Heart right ventricle (tissue), 16 donors: ENCODE measurements around the gene UBC. TPM values are rescaled to one million over a fixed set of nuclear protein-coding genes. Genes with fewer than 3 reads are reported as not detected.

ENCODE experiments used
- ATAC-seq, 8 donors: fragments of 200-7000 bp; cut with Tn5 transposase; one replicate each; pipeline ENCODE4 v1.9.1; 2020; ENCODE audit warnings: mild to moderate bottlenecking in 8 of 8, moderate library complexity in 8 of 8, moderate number of reproducible peaks in 1 of 8
- DNase-seq, 2 donors: peaks; one replicate each; pipeline ENCODE4 v3.0.0-alpha.2; 2020
- H3K27ac ChIP-seq, 10 donors: fragments of 200-600 bp; sonication (generic) in 2 of 10; one replicate each; pipeline versions ENCODE4 v1.5.0 to v1.8.0; 2020 to 2022; ENCODE audit warnings: mild to moderate bottlenecking in 3 of 10
- H3K27me3 ChIP-seq, 7 donors: fragments of 200-600 bp; one replicate each; pipeline ENCODE4 v1.8.0; 2021 to 2022; ENCODE audit warnings: mild to moderate bottlenecking in 2 of 7
- H3K36me3 ChIP-seq, 9 donors: fragments of 200-600 bp; sonication (generic) in 1 of 9; one replicate each; pipeline versions ENCODE4 v1.5.0 to v1.8.0; 2020 to 2022; ENCODE audit warnings: mild to moderate bottlenecking in 2 of 9
- H3K4me1 ChIP-seq, 9 donors: fragments of 200-600 bp; sonication (generic) in 1 of 9; one replicate each; pipeline versions ENCODE4 v1.5.0 to v1.8.0; 2020 to 2022; ENCODE audit warnings: mild to moderate bottlenecking in 4 of 9
- H3K4me3 ChIP-seq, 10 donors: fragments of 200-600 bp; sonication (generic) in 2 of 10; one replicate each; pipeline versions ENCODE4 v1.5.0 to v1.8.0; 2020 to 2022; ENCODE audit warnings: mild to moderate bottlenecking in 7 of 10, moderate library complexity in 2 of 10
- H3K9me3 ChIP-seq, 11 donors: fragments of 200-600 bp in 10 of 11; sonication (generic) in 2 of 11; one replicate each; pipeline versions ENCODE4 v1.5.0 to v1.8.0; 2013 to 2022; ENCODE audit warnings: mild to moderate bottlenecking in 2 of 11, control low read depth in 1 of 11, moderate library complexity in 1 of 11
- CTCF ChIP-seq, 9 donors: fragments of 200-600 bp; sonication (generic) in 2 of 9; IDR thresholded peaks; one replicate each; pipeline versions ENCODE4 v1.5.0 to v1.8.0; 2021 to 2022; ENCODE audit warnings: antibody characterized with exemption in 9 of 9, mild to moderate bottlenecking in 5 of 9, moderate library complexity in 1 of 9
- WGBS, 2 donors: extraction: QIAGEN DNeasy Blood & Tissue Kit; methylation state at CpG; one replicate each; pipeline ENCODE4 v1.1.7; 2013; ENCODE audit warnings: inconsistent platforms in 1 of 2; 5-methylcytosine and 5-hydroxymethylcytosine counted together
- intact Hi-C, 10 donors: fragments of 100-400 bp; cut with DNase I; formaldehyde crosslinking; loops; one replicate each; pipeline versions ENCODE4 v1.11.1 to v1.14.2; 2022
- polyA plus RNA-seq, 2 donors: library from polyadenylated mRNA; stranded (reverse); fragments of 200-250 nt; gene quantifications; one replicate each; pipeline ENCODE4 v1.2.3, GENCODE V29; 2013
- total RNA-seq, 10 donors: library from RNA; stranded (reverse); fragmentation: NEBNext Ultra II Directional in 3 of 10; extraction: Animal tissue kit (Norgen Biotek cat#: 25700) in 3 of 10; gene quantifications; one replicate each; pipeline versions ENCODE4 v1.2.1 to v1.2.4, GENCODE V29; 2021 to 2023
- donor health status: Arrhythmogenic right ventricular cardiomyopathy.
- donor health status: ischemic (EF 13 %, LVEDD 7.1; RV severe dilation, severe dysfunction).
- donor health status: healthy with polysubstance abuse.
- donor health status: DM: no; HTN: yes; CAD: no.
- donor health status: DM: no; HTN: no; CAD: no.
- donor health status: ischemic (EF 25% LVEDD 6.9; RV normal size, moderate dysfunction).
- donor health status: ischemic (EF 25% LVEDD 5.7; RV mildly dilated, moderate dysfunction).
- donor health status: healthy.
- donor health status: DM: yes; HTN: yes; CAD: no.
- donor health status: Ischemic cardiomyopathy.
- donor health status: ischemic (EF 35%, LVEDD 5.7; RV mildly dilated, moderate dysfunction).
- donor health status: nonischemic (EF 11% LVEDD 7.7; RV severe dilation, severe dysfunction).
- donor health status: DM: yes; HTN: yes; CAD: no.
- donor health status: PGD.
- donor health status: ischemic (EF 29% LVEDD 5.4; RV normal size, mild dysfunction).
- donor health status: nonischemic (EF 23%, LVEDD 6.1; RV moderate dilation, normal function).

The UBC gene
- total and polyA plus RNA-seq, 12 donors = 1,161 to 1,913 (median 1,447) TPM

GRCh38 chr12:124930586-124930985, 16.1 kb upstream of the UBC start:
- H3K4me3 ChIP-seq = no peak overlapping the region
- peaks cover 0 to 26% (median 7%) of the 10 kb centered on the region in 9 donors for H3K4me1 ChIP-seq
- TF ChIP-seq CTCF (IDR thresholded peaks at IDR 0.05) = no peak
- ATAC-seq (no peak), DNase-seq (no peak)
- H3K36me3 ChIP-seq = no peaks in the 10 kb centered on the region
- H3K27me3 ChIP-seq = no peaks in the 10 kb centered on the region
- H3K9me3 ChIP-seq = no peaks in the 10 kb centered on the region
- no peak overlapping the region for H3K27ac ChIP-seq
- intact Hi-C loops = no loop called here

GRCh38 chr12:124929649-124930419, 15.4 kb upstream of the UBC start:
- no peak for DNase-seq
- H3K9me3 ChIP-seq = no peaks in the 10 kb centered on the region
- no peaks in the 10 kb centered on the region for H3K27me3 ChIP-seq
- TF ChIP-seq CTCF (IDR thresholded peaks at IDR 0.05) = no peak
- WGBS, 2 donors = 89 to 90% methylated on average over 9 of the region's 9 CpGs
- no peaks in the 10 kb centered on the region for H3K36me3 ChIP-seq
- intact Hi-C loops = no loop called here
- peak overlapping the region in 1 of 10 donors; percentile 86 for H3K27ac ChIP-seq
- peaks cover 0 to 26% (median 7%) of the 10 kb centered on the region in 9 donors for H3K4me1 ChIP-seq
- no peak for ATAC-seq
- no peak overlapping the region for H3K4me3 ChIP-seq

GRCh38 chr12:124928912-124929530, 14.6 kb upstream of the UBC start:
- WGBS, 2 donors = 85% methylated on average over 11 of the region's 11 CpGs
- intact Hi-C loops = loop anchor here in 1 of 10 donors (1.0 kb wide), 1 partner anchor 10 kb away; no protein-coding TSS in a partner anchor
- DNase-seq = no peak
- ATAC-seq = no peak
- Histone ChIP-seq H3K27ac (peak overlapping the region; percentile 86 to 97 (median 92)), H3K4me1 (peaks cover 0 to 26% (median 7%) of the 10 kb centered on the region in 9 donors), H3K36me3 (no peaks in the 10 kb centered on the region), H3K4me3 (peak overlapping the region in 2 of 10 donors; percentile 68 to 84), H3K9me3 (no peaks in the 10 kb centered on the region), H3K27me3 (no peaks in the 10 kb centered on the region)
- no peak for TF ChIP-seq CTCF (IDR thresholded peaks at IDR 0.05)

- no peak for TF ChIP-seq CTCF (IDR thresholded peaks at IDR 0.05)
- Histone ChIP-seq H3K4me1 (peaks cover 0 to 26% (median 7%) of the 10 kb centered on the region in 9 donors), H3K27me3 (no peaks in the 10 kb centered on the region), H3K36me3 (no peaks in the 10 kb centered on the region), H3K9me3 (no peaks in the 10 kb centered on the region), H3K27ac (peak overlapping the region; percentile 86 to 97 (median 92)), H3K4me3 (peak overlapping the region in 9 of 10 donors; percentile 49 to 84 (median 68))
- DNase-seq = peak; percentile 69 to 72
- intact Hi-C loops = loop anchor here in 1 of 10 donors (1.0 kb wide), 1 partner anchor 11 kb away; no protein-coding TSS in a partner anchor
- WGBS, 2 donors = 23 to 31% methylated on average over 36 of the region's 36 CpGs
- ATAC-seq = peak; percentile 59 to 91 (median 76)
Measured at GRCh38 chr12:124928095-124928911, 13.9 kb upstream of the UBC start.
